ENCODE data around the gene ADAM19. TPM values are rescaled to one million over a fixed set of nuclear protein-coding genes. Genes with fewer than 3 reads are reported as not detected.

ADAM19 gene
- total RNA-seq, 2 donors from 2014 or later: 1.3 to 1.6 TPM

DNA sequence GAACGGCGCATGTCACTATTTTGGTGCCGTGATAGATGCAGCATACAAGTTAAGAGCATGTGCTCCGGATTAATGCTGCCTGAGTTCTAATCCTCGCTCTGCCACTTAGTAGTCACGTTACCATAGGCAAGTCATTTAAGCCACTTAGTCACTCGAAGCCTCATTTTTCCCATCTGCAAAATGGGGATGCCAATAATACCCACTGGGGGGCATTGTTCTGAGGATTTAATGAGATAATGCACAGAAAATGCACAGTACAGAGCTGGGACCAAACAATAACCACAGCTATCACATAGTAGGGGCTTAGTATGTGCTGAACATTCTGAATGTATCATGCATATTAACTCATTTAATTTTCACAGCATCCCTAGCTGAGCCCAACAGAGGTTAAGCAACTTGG lies 106.5 kb downstream of the ADAM19 start:
- Histone ChIP-seq H3K4me1 (no peaks in the 10 kb centered on the region), H3K9me3 (no peaks in the 10 kb centered on the region), H3K27me3 (no peaks in the 10 kb centered on the region), H3K27ac (no peak overlapping the region), H3K36me3 (replicated peaks in 1 of 2; ENCODE audit: insufficient read depth in 1 of 2, low read depth in 2 of 2) (no peaks in the 10 kb centered on the region), H3K4me3 (no peak overlapping the region)
- WGBS, 2 donors: 91 to 93% methylated on average over 7 of the region's 7 CpGs
- TF ChIP-seq, protein P1, sequence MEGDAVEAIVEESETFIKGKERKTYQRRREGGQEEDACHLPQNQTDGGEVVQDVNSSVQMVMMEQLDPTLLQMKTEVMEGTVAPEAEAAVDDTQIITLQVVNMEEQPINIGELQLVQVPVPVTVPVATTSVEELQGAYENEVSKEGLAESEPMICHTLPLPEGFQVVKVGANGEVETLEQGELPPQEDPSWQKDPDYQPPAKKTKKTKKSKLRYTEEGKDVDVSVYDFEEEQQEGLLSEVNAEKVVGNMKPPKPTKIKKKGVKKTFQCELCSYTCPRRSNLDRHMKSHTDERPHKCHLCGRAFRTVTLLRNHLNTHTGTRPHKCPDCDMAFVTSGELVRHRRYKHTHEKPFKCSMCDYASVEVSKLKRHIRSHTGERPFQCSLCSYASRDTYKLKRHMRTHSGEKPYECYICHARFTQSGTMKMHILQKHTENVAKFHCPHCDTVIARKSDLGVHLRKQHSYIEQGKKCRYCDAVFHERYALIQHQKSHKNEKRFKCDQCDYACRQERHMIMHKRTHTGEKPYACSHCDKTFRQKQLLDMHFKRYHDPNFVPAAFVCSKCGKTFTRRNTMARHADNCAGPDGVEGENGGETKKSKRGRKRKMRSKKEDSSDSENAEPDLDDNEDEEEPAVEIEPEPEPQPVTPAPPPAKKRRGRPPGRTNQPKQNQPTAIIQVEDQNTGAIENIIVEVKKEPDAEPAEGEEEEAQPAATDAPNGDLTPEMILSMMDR (IDR thresholded peaks at IDR 0.05): no peak
- no peak for TF ChIP-seq POLR2A (IDR thresholded peaks at IDR 0.05)
- no peak for DNase-seq
- ATAC-seq: no peak
- intact Hi-C loops (cut with DNase I): no loop called here

DNA sequence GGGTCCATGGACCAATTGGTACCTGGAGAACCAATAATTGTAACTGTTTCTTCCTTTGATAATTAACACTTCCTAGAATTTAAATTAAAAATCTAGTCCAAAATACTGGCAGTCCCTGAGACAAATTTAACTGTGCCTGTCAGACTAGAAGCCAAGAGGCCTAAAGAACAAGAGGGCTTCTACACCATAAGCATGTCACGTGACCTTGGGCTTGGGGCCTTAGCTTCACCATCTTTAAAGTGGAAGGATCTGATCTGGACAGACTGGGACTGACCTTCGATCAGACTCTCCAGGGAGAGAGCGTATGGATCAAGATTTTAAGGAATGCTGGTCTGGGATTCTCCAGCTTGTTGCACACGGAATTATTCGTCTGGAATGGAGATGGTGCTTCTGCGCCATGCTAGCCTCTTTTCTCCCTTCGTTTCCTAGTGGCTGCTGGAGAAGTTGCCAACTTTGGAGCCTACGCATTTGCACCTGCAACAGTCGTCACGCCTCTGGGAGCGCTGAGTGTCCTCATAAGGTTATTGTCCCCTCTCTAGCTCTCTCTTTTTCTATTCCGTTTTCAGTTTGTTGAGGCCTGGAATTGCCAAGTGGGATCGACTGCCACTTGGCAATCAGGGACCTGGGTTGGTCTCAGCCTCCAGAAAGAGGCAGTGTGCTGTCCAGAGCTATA lies 107.1 kb downstream of the ADAM19 start:
- ATAC-seq (no peak), DNase-seq (no peak)
- no peak for TF ChIP-seq POLR2A (IDR thresholded peaks at IDR 0.05)
- TF ChIP-seq, protein P1 (IDR thresholded peaks at IDR 0.05): no peak
- H3K27me3 ChIP-seq: no peaks in the 10 kb centered on the region
- intact Hi-C loops (cut with DNase I): no loop called here
- H3K27ac ChIP-seq: no peak overlapping the region
- no peaks in the 10 kb centered on the region for H3K4me1 ChIP-seq
- no peaks in the 10 kb centered on the region for H3K9me3 ChIP-seq
- H3K36me3 ChIP-seq (replicated peaks in 1 of 2; ENCODE audit: insufficient read depth in 1 of 2, low read depth in 2 of 2): no peaks in the 10 kb centered on the region
- 88 to 92% methylated on average over 13 of the region's 13 CpGs for WGBS, 2 donors
- no peak overlapping the region for H3K4me3 ChIP-seq

DNA sequence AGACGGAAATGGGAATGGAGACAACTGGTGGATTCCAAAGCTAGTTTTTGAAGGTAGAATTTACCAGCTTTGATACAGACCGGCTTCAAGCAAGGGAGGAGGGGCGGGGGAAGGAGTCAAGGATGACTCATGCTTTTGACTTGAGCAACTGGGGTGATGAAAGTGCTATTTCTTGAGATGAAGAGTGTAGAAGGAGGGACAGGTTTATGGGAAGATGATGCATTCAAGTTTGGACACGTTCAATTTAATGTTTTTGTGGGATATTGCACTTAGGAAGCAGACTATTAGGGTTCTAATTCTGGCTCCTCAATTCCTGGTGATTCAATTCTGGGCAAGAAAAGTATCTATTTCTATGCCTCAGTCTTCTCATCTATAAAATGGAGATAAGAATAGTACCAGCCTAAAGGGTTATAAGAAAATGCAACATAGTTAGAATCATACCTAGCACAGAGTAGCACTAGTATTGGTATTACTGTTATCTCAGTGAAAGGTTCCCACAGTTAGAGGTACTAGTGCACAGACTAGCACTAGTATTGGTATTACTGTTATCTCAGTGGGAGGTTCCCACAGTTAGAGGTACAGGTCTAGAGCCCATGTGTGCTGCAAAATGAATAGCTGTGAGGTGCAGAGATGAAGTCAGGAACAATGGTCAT lies 110.9 kb downstream of the ADAM19 start:
- peaks cover 8% of the 10 kb centered on the region for H3K4me1 ChIP-seq
- ATAC-seq (peak; percentile 52), DNase-seq (peak in 1 of 4 donors; percentile 50)
- H3K4me3 ChIP-seq: no peak overlapping the region
- intact Hi-C loops (cut with DNase I): no loop called here
- no peaks in the 10 kb centered on the region for H3K9me3 ChIP-seq
- TF ChIP-seq POLR2A (IDR thresholded peaks at IDR 0.05): no peak
- TF ChIP-seq, protein P1 (IDR thresholded peaks at IDR 0.05): no peak
- H3K36me3 ChIP-seq (replicated peaks in 1 of 2; ENCODE audit: insufficient read depth in 1 of 2, low read depth in 2 of 2): no peaks in the 10 kb centered on the region
- no peak overlapping the region for H3K27ac ChIP-seq
- WGBS, 2 donors: 42 to 55% methylated on average over 4 of the region's 4 CpGs
- no peaks in the 10 kb centered on the region for H3K27me3 ChIP-seq

DNA sequence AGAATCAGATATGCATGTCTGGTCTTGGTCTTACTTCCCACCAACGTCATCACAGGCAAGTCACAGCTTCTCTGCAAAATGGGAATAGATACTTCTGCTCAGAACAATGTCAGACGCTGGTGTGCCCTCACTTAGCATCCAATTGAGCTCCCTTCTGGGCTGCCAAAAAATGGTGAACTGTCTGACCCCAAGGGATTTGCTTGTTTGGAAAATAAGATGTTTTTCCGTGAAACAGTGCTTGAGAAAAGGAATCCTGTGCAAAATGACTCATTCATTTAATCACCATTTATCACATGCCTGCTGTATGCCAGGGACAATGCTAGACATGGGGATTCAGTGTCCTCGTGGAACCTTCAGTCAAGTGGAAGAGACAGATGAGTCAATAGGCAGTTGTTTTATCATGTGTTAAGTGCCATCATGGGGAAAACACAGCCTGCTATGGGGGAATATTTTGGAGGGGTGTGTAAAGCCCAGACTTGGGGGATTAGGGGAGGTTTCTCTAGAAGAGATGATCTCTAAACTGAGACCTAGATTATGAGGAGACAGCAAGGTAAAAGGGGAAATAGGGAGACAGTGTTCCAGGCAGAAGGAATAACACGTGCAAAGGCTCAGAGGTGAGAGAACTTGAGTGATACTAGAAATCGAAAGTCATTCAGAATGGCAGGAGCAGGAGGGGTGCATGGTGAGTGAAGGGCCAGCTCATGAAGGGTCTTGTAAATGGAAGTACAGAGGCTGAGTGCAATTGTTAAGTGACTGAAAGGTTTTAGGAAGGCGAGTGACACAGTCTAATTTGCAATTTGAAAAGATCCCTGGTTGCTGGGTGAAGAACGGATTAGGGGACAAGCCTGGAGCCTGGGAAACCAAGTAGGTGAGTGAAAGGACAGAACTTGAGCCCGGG lies 111.7 kb downstream of the ADAM19 start:
- Histone ChIP-seq H3K27ac (no peak overlapping the region), H3K4me3 (no peak overlapping the region), H3K36me3 (replicated peaks in 1 of 2; ENCODE audit: insufficient read depth in 1 of 2, low read depth in 2 of 2) (no peaks in the 10 kb centered on the region), H3K9me3 (no peaks in the 10 kb centered on the region), H3K4me1 (peaks cover 8% of the 10 kb centered on the region), H3K27me3 (no peaks in the 10 kb centered on the region)
- 56 to 66% methylated on average over 9 of the region's 9 CpGs for WGBS, 2 donors
- ATAC-seq (no peak), DNase-seq (no peak)
- intact Hi-C loops (cut with DNase I): no loop called here
- TF ChIP-seq, protein P1 (IDR thresholded peaks at IDR 0.05): no peak
- TF ChIP-seq POLR2A (IDR thresholded peaks at IDR 0.05): no peak

All from body of pancreas (tissue), 4 donors.